ENCODE results near the gene PRRC2B.

DNA sequence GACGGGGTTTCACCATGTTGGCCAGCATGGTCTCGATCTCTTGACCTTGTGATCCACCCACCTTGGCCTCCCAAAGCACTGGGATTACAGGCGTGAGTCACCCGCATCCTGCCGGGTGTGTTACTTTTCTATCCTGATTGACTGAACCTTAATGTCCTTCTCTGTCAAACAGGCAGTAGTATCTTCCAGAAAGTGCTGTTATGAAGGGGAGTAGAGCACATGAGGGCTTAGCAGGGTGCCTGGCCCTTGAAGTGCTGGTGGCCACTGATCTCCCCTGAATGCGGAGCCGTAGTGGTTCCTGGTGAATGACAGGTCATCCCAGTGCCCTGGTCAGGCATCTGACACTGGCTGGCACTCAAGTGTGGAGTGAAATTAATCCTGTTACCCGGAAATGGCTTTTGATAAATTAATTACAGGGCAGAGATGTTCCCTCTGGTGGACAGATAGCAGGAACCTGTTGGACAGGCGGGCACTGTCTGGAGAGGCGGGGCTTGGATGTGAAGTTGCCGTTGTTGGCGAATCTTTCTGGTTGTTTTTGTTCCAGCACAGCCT lies 28.4 kb downstream of the PRRC2B start:
- no peak for TF ChIP-seq POLR2A (IDR thresholded peaks at IDR 0.05)
- peak in 2 of 4 experiments; percentile 47 to 59 for TF ChIP-seq CTCF (IDR thresholded peaks at IDR 0.05)
- no peak for TF ChIP-seq POLR2AphosphoS5 (IDR thresholded peaks at IDR 0.05)
- no peak for TF ChIP-seq EP300 (IDR thresholded peaks at IDR 0.05)
